ENCODE data around the gene UBAC2. TPM values are rescaled to one million over a fixed set of nuclear protein-coding genes. Genes with fewer than 3 reads are reported as not detected.

UBAC2 gene
- total RNA-seq, 4 donors from 2014 or later: 56.8 to 88.5 (median 77.7) TPM

DNA sequence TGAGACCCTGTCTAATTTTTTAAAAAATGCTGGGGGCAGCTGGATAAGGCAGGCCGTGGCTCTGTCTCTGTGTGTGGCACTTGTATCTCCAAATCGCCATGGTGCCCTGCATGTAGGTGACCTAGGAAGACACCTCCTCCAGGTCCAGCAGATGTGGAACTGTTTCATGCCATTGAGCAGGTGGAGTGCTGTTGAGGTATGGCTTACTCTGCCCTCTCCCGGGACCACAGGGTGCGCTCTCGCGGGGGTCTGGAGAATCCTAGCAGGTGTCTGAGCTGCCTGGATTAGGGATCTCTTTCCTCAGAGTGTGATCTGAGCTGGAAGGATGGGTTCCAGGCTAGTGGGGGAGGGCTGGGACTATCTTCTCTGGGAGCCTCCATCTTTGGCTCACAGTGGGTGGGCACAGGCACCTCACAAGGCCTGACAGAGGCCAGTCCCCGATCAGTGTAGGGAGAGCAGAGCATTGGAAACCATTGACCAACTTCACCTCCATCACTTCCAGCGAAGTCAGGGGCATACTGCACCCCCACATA lies 233.0 kb downstream of the UBAC2 start:
- TF ChIP-seq POLR2A (IDR thresholded peaks at IDR 0.05): no peak
- TF ChIP-seq, protein P1, sequence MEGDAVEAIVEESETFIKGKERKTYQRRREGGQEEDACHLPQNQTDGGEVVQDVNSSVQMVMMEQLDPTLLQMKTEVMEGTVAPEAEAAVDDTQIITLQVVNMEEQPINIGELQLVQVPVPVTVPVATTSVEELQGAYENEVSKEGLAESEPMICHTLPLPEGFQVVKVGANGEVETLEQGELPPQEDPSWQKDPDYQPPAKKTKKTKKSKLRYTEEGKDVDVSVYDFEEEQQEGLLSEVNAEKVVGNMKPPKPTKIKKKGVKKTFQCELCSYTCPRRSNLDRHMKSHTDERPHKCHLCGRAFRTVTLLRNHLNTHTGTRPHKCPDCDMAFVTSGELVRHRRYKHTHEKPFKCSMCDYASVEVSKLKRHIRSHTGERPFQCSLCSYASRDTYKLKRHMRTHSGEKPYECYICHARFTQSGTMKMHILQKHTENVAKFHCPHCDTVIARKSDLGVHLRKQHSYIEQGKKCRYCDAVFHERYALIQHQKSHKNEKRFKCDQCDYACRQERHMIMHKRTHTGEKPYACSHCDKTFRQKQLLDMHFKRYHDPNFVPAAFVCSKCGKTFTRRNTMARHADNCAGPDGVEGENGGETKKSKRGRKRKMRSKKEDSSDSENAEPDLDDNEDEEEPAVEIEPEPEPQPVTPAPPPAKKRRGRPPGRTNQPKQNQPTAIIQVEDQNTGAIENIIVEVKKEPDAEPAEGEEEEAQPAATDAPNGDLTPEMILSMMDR (IDR thresholded peaks at IDR 0.05): no peak
- 98 to 99% methylated on average over 4 to 8 of the region's 8 CpGs for WGBS, 2 donors
- intact Hi-C loops (cut with DNase I): no loop called here

DNA sequence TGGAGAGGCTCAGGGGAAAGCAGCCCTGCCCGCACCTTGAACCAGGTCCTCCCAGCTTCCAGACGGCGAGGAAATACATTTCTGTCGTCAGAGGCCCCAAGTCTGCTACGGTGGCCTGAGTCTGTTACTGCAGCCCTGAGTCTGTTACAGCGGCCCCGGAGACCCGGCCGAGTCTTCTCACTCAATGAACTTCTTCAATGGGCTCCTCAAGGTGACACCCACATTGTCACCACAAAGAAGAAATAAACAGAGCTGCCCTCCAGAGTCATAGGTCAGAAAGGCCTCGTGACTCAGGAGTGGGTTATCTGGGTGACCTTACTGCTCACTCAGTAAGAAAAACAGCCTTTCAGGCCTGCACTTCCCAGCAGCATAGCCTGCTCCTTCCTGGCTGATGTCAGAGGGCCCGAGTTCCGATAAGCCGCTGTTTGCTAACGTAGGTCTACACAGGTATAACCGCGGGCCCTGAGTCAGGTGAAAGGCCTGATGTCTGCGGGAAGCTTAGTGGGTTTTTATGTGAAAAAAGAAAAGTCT lies 233.7 kb downstream of the UBAC2 start:
- no peak for DNase-seq
- no peak overlapping the region for H3K4me3 ChIP-seq (replicated peaks in 1 of 3)
- no peak overlapping the region for H3K27ac ChIP-seq
- no peak for TF ChIP-seq POLR2A (IDR thresholded peaks at IDR 0.05)
- TF ChIP-seq, protein P1 (IDR thresholded peaks at IDR 0.05): no peak
- H3K9me3 ChIP-seq: no peaks in the 10 kb centered on the region
- WGBS, 2 donors: 87 to 89% methylated on average over 17 of the region's 17 CpGs
- H3K36me3 ChIP-seq: no peaks in the 10 kb centered on the region
- intact Hi-C loops (cut with DNase I): no loop called here
- H3K4me1 ChIP-seq: no peaks in the 10 kb centered on the region
- H3K27me3 ChIP-seq: no peaks in the 10 kb centered on the region

More for the DNA sequence above, 233.0 kb downstream of the UBAC2 start:
- no peak for DNase-seq
- H3K27ac ChIP-seq: no peak overlapping the region
- H3K9me3 ChIP-seq: no peaks in the 10 kb centered on the region
- no peaks in the 10 kb centered on the region for H3K36me3 ChIP-seq
- no peaks in the 10 kb centered on the region for H3K27me3 ChIP-seq
- H3K4me3 ChIP-seq (replicated peaks in 1 of 3): no peak overlapping the region
- H3K4me1 ChIP-seq: no peaks in the 10 kb centered on the region

DNA sequence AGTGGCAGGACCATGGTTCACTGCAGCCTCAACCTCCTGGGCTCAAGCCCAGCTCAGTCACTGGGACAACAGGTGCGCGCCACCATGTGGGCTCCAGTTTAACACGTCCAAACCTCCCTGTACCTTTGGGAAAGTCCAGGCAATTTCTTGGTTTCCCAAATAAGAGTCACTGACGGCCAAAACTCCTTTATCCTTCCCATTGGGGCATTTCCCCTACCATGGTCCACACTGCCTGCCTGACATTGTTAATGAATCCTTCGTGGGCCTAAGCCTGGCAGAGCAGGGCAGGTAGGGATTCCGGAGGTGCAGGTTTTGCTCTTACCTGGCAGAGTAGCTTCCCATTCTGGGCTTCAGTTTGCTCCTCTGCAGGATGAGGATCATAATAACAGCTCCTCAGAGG lies 234.5 kb downstream of the UBAC2 start:
- Histone ChIP-seq H3K36me3 (no peaks in the 10 kb centered on the region), H3K27ac (no peak overlapping the region), H3K27me3 (no peaks in the 10 kb centered on the region), H3K4me1 (no peaks in the 10 kb centered on the region), H3K9me3 (no peaks in the 10 kb centered on the region), H3K4me3 (replicated peaks in 1 of 3) (no peak overlapping the region)
- 95 to 96% methylated on average over 6 of the region's 6 CpGs for WGBS, 2 donors
- TF ChIP-seq, protein P1 (IDR thresholded peaks at IDR 0.05): no peak
- TF ChIP-seq POLR2A (IDR thresholded peaks at IDR 0.05): no peak
- DNase-seq: no peak
- intact Hi-C loops (cut with DNase I): loop anchor here (5.0 kb wide), 2 partner anchors 163 to 258 kb away; no protein-coding TSS in a partner anchor

DNA sequence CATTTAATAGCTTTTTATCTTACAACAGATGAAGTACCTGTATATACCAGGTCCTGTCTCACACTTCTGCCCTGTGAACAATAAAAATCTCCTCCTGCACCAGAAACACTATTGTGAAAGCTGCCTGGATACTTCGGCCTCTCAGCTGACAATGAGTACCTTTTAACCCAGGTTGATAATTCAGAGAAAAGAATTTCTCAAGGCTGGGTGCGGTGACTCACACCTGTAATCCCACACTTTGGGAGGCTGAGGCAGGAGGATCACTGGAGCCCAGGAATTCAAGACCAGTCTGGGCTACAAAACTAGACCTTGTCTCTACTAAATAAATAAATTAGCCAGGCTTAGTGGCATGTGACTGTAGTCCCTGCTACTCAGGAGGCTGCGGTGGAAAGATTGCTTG lies 235.3 kb downstream of the UBAC2 start:
- Histone ChIP-seq H3K27ac (no peak overlapping the region), H3K9me3 (no peaks in the 10 kb centered on the region), H3K4me3 (replicated peaks in 1 of 3) (no peak overlapping the region), H3K4me1 (no peaks in the 10 kb centered on the region), H3K36me3 (no peaks in the 10 kb centered on the region), H3K27me3 (no peaks in the 10 kb centered on the region)
- TF ChIP-seq, protein P1 (IDR thresholded peaks at IDR 0.05): no peak
- no peak for TF ChIP-seq POLR2A (IDR thresholded peaks at IDR 0.05)
- intact Hi-C loops (cut with DNase I): loop anchor here (5.0 kb wide), 2 partner anchors 164 to 259 kb away; no protein-coding TSS in a partner anchor
- DNase-seq: no peak
- WGBS, 2 donors: 55 to 60% methylated on average over 3 of the region's 3 CpGs

MicroRNA genes within 50 kb of the gene (microRNA counts, 767-probe panel; counts per million panel counts)
- microRNA hsa-miR-623: 0 counts per million in 2 donors

Small RNAs within 50 kb of the gene (microRNA-seq; reads per million reads assigned to microRNA genes)
- not detected for gene MIR623

Small RNAs within 50 kb of the gene (small RNA-seq; reads per million reads assigned to genes)
- not detected for gene MIR623
- gene RN7SKP9: 0.28 reads per million

Other genes starting within 250 kb of the UBAC2 start
- gene DOCK9, start 222.8 kb upstream of the UBAC2 start, total RNA-seq: 100 to 1,000 TPM; 126 to 240 (median 160) TPM
- gene GPR18, start 57.5 kb downstream of the UBAC2 start, total RNA-seq: under 1 TPM in 2 of 4 donors, not detected in 2; 0.27 to 0.96 TPM
- gene GPR183, start 106.5 kb downstream of the UBAC2 start, total RNA-seq: 1 to 10 TPM; 2.5 to 9.7 (median 5.1) TPM